Stimulated activated CD8-positive, alpha-beta memory T cell treated with anti-CD3 and anti-CD28 coated beads, Interleukin-7, amount 100 ng/mL, for 4 hours (primary cell): ENCODE measurements around the gene PPP1R37.
"Not testable (repeated sequence)": the region's sequence is repeated elsewhere in the genome, so short reads cannot be mapped to it uniquely, and the experiment has no call there.

ENCODE experiments used
- DNase-seq, 2 donors: peaks; one replicate each; pipeline ENCODE4 v3.0.0-alpha.2; 2020; ENCODE audit warnings: low read depth in 2 of 2

The PPP1R37 gene

DNA sequence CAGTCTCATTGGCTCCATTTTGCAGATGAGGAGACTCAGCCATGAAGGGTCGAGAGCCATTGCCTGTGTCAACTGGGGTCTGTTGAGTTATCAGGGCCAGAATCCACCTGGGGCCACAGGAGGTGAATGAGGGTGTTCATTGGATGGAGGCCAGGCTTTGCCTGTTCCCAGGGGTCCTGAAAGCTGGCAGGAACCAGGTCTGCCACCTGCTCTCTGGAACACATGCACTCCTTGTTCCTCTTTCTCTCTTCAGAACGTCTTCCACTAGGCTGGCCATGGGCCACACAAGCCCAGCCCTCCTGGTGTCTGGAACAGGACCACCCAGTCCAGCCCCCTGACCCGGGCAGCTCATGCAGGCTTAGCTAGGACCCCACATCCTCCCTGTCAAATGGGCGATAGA lies 21.1 kb downstream of the PPP1R37 start:
- no peak for DNase-seq

DNA sequence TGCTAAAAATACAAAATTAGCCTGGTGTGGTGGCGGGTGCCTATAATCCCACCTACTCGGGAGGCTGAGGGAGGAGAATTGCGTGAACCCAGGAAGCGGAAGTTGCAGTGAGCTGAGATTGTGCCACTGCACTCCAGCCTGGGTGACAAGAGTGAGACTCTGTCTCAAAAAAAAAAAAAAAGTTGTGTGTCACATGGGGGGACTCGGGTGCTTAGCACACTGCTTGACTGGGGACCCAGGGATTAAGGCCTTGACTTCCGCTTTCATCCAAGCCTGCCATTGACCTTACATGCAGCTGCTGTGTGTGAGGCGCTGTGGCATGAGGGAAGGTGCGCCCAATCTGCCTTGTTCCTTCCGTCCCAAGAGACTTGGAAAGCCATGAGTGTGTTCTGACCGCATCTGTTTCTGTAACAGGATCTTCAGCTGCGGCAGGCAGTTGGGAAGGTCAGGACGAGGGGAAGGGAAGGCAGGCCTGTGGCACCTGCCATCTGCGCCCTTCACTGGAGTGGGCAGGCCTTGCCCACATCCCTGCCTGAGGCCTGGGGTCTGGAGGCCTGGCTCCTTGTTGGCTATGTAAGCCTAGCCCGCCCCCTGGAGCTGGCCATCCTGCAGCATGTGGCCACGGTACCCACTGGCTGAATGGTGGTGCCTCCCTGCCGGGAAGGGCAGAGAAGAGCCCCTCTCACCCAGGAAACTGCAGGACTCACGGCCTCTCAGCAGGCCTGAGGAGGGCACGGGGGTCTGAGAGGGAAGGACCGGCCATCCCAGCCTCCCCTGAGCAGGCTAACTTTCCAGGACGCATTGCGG lies 23.0 kb downstream of the PPP1R37 start:
- no peak for DNase-seq

DNA sequence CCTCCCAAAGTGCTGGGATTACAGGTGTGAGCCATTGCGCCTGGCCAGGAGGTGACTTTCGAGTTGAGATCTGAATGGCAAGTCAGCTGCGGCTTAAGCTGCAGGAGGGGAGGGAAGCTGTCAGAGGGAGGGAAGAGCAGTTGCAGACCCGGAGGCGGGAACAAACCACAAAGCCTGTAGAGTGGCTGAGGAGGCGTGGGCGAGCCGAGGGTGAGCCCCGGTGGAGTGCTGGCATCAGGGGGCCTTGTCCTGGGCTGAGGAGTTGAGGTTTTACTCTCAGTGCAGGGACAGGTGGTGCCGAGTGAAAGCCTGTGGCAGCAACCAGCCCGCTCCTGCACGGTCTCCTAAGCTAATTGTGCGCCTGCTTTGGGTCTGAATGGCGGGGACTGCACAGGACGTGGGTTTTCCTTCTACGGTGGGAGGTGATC lies 24.2 kb downstream of the PPP1R37 start:
- DNase-seq: peak; percentile 39 to 67

DNA sequence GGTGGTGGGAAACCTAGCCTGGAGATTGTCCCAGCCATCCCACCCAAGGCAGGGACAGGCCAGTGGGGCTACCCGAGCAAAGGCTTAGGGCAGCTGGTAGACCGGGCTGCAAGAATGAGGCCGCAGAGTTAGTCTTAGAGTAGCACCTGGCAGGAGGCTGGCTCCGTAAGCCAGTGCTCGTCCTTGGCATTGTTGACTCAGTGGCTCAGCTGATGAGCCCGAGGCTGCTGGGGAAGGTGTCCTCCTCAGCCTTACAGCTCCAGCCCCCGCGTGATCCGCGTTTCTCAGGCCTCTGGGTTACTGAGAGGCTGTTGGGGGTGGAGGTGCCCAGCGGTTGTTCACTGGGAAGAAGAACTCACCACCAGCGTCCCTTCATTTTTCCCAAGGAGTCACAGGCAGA lies 24.7 kb downstream of the PPP1R37 start:
- no peak for DNase-seq

DNA sequence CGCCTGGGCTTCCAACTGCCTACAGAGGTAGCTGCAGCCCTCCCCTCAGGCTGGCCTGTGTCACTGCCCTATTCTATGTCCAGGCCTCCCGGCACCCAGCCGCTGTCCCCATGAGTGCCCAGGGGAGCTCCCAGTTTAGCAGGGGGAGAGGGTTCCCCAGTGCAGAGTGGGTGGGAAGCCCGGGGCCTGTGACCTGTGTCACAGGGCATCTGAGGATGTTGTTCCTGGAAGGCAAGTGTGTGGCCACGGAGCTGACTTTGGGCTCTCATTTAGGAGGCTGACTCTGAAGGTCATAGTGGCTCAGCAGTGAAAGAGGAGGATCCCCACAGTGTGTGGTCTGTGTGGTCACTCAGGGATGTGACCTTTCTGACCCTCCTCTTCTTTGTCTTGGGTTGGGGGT lies 25.1 kb downstream of the PPP1R37 start:
- no peak for DNase-seq

DNA sequence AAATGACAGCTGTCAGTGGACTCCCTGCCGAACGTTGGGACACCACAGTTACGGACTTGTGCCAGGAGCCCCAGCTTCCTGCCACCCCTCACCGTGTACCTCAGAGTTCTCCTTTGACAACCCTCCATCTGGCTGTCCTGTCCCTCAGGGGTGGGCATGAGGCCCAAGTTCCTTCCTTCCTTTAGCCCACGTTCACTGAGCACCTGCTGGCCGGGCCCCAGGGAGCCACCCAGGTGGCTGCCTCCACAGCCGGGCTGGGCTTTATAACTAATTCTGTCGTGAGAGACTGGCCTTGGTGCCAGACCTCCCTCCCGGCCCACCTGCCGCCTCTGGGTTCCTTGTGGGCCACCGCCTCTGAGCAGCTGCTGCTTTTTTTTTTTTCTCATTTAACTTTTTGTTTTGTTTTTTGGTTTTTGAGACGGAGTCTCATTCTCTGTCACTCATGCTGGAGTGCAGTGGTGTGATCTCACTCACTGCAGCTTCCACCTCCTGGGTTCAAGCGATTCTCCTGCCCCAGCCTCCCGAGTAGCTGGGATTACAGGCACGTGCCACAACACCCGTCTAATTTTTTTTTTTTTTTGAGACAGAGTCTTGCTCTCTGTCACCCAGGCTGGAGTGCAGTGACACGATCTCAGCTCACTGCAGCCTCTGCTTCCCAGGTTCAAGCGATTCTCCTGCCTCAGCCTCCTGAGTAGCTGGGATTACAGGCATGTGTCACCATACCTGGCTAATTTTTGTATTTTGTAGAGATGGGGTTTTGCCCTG lies 25.8 kb downstream of the PPP1R37 start:
- not testable (repeated sequence) for DNase-seq

DNA sequence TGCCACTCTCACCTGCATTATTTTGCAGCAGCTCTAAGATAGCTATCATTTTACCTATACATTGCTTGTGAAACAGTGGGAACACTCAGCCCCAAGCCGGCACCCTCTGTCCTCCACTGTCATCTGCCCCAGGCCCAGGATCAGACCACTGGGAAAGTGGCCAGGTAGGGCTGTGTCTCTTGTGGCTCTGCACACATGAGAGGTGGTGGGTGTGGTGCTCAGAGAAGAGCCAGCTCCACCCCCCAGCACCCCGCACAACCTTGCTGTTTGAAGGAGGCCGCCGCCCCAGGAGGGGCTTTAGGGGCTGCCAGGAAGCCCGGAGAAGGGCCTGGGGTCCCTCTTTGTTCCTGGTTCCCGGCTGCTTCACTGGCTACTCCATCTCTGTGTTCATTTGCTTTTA lies 26.6 kb downstream of the PPP1R37 start:
- DNase-seq: no peak

DNA sequence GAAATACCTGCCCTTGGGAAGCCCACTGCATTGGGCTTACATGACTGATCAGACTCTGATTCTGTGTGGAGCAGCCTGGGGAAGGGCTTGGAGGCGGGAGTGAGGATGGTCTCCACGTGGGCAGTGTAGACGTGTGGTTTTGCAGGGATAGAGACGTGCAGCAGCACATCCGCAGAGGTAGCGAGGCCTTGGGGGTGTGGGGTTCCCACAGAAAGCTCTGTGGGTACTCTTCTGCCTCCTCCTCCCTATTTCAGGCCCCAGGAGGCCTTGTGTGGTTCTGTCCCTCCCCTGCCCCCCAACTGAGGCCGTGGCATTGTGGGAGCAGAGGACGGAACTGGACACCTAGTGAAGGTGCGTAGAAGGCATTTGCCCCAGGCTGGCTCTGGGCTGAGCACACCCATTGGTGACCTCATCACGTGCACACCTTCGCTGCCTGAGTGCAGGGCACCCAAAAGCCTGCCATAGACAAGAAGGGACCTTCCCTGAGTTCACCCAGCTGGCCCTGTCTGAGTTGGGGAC lies 28.9 kb downstream of the PPP1R37 start:
- DNase-seq: no peak

DNA sequence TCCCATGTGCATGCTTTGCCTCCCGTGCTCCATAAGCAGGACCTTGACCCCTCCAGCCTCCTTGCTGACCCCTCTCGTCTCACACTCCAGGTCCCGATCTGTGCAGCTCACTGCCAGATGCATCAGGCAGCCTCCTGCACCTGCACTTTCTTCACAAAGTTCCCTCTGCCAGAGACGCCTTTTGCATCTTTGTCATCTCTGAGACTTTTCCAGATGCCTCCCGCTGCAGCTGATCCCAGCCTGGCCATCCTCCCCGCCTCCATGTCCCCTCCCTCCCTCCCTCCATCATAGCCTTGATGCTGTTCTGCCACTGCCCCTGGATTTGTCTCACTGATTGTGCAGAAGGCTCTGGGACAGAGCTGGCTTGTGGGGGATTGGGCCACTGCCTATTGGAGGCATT lies 29.9 kb downstream of the PPP1R37 start:
- DNase-seq: no peak

DNA sequence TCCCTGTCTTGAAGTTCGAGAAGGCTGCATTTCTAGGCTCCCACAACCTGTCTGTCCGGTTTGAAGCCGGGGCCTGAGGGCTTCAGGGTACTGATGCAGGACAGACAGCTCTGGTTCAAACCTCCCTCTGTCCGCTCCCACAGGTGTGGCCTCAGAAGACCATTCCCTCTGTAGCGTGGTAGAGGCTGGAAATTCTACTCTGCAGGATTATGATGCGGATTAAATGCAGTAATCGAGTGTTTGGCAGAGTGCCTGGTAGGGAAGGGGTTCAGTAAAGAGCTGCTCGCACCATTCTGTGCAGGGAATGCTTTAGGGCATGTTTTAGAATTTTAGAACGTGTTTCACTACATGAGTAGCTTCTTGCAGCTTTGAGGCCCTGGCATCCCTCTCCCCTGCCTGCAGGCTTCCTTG lies 30.5 kb downstream of the PPP1R37 start:
- DNase-seq: no peak

DNA sequence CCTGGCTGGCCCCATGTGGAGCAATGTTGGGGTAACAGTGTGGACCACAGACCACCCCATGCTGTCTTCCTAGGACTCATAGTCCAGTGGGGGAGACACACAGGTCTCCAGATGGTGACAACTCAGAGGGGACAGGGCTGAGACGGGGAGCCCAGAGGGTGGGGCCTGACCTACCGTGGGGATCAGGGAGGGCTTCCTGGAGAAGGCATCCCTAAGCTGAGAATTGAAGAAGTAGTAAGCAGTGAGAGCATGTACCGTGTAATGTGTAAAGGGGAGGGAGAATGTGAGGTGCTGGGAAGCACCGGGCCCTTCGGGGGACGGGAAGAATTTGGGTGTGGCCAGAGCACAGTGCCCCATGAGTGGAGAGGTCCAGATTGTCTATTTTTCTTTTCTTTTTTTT lies 31.0 kb downstream of the PPP1R37 start:
- no peak for DNase-seq

DNA sequence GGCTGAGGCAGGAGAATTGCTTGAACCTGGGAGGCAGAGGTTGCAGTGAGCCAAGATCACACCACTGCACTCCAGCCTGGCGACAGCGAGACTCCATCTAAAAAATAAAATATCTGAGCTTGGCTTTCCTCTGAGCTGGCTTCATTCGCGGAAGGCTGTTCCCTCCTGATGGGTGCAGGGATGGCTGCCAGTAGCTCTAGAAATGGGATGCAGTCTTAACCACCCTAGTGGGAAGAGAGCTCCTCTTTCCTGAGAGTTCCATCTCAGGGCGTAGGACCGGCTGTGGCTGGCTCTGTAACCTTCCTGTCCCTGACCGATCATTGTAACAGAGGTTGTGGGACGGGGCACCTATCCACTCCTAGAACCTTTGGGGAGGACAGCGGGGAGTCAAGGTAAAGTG lies 32.4 kb downstream of the PPP1R37 start:
- DNase-seq: no peak

DNA sequence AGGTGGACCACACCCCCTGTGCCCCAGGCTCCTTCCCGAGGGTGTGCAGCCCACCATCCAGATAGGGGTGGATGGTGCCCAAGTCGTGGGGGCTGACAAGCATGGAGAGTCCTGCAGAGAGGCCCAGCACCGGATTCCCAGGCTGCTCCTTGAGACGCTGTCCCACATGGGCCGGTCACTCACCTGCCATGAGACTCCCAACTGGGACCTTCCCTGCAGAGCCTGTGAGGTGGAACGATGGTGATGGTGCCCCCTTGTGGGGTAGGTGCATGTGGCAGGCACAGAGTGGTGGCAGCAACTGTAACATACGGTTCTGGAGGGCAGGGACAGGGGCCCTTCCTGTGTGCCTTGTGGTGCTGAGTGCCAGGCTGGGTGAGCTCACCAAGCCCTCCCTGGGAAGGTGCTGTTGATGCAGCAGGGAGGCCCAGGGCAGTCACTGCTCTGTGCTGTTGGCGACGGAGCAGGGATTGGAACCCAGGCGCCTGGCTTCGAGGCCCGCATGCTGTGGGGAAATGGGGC lies 33.1 kb downstream of the PPP1R37 start:
- DNase-seq: peak; percentile 32 to 40

DNA sequence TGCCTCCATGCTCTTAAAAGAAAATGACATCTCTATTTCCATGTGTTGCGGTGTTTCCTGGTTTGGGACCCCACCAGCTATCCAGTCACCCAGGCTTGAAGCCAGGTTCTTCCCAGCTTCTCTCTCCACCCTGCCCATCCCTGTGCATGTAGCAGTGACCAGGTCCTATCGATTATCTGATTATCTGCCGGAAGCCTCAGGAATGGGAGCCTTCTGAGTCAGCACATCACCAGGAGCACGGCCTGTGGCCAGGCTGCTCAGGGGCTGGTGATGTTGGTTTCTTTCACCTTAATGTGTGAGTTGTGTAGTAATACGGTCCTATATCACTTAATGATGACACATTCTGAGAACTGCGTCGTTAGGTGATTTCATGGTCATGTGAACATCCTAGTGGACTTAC lies 33.7 kb downstream of the PPP1R37 start:
- no peak for DNase-seq

DNA sequence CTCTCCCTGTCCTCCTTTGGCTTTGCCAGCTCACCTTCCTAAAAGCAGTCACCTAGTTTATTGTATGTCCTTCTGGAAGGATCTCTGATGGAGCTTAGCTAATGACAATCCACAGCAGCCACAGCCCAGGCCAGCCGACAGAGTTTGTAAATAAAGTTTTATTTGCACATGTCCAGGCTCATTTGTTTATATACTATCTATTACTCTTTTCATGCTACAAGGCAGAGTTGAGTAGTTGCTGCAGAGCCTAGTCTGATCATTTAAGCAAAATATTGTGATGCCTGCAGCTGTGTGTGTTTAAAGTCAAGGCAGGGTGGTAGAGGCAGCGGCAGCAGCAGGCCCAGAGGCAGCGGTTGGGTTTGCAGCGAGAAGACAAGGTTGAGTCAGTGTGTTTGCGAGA lies 35.2 kb downstream of the PPP1R37 start:
- DNase-seq: no peak

DNA sequence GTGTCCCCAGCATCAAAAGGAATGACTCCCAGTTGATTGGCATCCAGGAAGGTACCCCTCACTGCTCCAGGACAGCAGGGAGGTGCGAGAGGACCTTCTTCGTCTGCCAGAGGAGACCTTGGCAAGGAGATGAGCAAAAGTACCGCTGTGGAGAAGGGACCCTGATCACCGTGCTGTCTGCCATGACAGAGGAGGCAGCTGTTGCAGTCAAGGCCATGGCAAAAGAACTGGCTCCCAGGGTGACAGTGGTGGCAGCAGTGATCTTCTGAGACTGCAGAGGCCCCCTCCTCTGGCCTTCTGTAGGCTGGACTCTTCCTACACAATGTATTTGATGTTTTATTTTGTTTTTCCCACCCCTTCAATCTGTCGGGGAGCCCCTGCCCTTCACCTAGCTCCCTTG lies 35.8 kb downstream of the PPP1R37 start:
- DNase-seq: no peak

DNA sequence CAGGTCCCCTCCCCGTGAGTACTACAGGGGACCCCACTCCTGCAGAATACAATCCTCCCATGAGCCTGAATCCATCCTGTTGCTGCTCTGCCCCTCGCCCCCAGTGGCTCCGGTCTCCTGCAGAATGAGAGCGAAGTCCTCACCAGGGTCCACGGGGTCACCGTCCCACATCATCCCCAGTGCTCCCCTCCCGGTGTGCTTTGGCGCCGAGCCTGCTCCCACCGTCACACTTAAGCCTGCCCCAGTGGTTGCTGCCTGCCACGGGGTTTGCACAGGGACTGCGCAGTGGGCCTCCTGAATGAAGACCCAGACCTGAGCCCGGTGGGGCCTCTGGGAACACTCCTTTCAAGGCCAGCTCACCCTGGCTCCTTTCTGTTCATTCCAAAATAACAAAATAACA lies 37.3 kb downstream of the PPP1R37 start:
- no peak for DNase-seq

DNA sequence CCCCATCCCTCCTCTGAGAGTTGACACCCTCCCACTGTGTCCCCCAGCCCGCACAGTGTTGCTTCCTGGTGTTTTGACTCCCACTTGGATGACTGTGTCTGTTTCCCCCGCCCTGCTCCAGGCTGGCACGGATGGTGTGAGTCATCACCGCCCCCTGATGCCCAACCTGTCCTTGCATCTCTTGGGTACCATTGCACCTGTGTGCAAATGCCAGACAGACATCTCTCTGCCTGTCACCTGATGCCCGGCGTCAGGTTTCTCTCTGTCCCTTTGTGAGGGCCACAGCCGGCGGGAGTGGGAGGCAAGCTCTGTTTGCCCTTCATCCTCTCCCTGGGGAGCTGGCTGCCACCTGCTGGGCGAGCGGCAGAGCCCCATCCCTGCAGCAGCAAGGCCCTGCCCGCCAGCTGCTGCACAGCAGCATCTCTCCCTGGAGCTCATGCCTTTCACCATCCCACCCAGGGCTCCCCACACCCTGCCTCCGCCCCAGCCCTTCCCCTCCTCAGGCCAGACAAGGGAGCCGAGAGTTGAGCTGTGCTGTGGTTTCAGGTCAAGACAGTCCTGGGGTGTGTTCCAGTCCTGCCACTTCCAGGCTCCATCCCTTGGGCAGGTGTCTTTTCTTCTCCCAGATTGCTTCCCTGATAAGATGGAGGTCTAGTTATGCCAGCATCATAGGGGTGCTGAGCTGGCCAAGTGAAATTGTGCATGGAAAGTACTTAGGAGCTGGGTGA lies 38.1 kb downstream of the PPP1R37 start:
- no peak for DNase-seq

DNA sequence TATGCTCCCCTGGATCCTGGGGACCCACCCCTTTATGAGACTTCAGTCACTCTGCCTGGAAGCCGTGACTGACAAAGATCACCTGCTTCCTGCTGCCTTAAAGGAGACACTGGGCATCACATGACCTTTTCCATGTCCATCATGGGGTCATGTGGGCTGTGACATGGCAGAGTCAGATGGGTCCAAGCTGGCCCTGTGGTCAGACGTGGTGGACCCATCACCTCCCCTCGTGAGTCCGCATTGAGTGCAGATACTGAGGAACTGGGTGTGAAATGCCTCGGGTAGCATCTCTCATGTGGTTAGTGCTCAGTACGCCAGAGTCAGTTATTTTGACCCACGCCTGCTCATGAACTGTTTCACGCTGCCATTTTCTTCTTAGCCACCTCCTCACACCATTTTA lies 40.7 kb downstream of the PPP1R37 start:
- no peak for DNase-seq

DNA sequence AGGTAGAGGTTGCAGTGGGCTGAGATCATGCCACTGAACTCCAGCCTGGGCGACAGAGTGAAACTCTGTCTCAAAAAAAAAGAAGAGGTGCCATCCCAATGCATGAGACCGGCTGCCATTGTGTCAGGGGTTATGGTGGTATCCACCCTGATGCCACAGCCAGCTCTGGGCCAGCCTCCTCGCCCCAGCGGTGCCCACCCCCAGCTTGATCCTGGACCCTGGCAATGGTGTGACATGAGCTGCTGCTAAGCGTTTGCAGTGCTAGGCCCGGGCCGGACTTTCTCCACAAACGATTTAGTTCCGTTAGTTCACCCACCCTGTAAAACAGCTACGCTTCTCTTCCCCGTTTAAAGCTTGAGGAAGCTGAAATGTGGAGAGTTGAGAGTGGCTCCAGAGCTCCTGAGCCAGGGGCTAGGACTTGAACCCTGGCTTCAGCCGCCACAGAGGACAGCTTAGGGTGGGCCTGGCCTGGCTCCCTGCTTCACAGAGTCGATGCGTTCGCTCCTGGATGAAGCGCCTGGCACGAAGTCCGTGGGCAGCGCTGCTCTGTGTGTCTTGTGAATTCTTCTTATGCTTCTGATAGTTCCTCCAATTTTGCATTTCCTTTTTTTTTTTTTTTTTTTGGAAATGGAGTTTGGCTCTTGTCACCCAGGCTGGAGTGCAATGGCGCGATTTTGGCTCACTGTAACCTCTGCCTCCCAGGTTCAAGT lies 42.4 kb downstream of the PPP1R37 start:
- no peak for DNase-seq

DNA sequence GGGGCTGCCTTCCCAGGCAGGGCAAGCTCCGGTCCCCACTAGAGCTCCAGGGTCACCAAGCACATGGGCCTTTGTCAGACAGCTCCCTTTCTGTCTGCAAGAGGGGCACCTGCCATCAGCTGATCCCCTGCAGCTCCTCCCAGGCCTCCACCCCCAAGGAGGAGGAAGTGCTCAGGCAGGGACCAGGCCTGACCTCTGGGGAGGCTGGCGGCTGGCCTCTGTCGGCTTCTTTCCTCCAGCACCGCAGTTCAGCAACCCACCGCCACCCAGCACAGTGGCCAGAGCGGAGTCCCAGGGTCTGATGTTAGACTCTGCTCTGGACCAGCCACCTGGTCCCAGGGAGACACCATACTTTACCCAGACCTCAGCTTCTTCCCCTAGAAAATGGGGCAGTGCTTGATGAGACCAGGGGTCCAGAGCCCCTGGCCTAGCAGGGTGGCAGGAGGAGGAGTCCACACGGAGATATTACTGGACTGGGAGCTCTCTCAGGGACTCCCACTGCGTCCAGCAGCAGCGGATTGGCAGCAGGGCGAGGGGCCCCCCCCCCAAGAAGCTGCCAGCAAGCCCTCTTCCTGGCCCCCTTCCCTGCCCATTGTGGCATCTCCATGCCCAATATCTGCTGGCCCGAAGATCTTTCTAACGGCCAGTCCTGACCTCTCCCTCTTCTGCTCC lies 43.7 kb downstream of the PPP1R37 start:
- no peak for DNase-seq
